Upper lobe of right lung (tissue), 1 donor: Measurements from ENCODE around the gene SULT1A1. TPM values are rescaled to one million over a fixed set of nuclear protein-coding genes. Genes with fewer than 3 reads are reported as not detected.
"Not testable (repeated sequence)": the region's sequence is repeated elsewhere in the genome, so short reads cannot be mapped to it uniquely, and the experiment has no call there.

ENCODE experiments used
- ATAC-seq: fragments of 200-7000 bp; cut with Tn5 transposase; one replicate; pipeline ENCODE4 v1.9.1; 2020; ENCODE audit warnings: mild to moderate bottlenecking, moderate library complexity
- DNase-seq: peaks from one replicate; pipeline ENCODE4 v3.0.0-alpha.2; 2020
- H3K27ac ChIP-seq: fragments of 200-600 bp; one replicate; pipeline ENCODE4 v1.8.0; 2022
- H3K27me3 ChIP-seq: fragments of 200-600 bp; one replicate; pipeline ENCODE4 v1.8.0; 2022; ENCODE audit warnings: mild to moderate bottlenecking
- H3K36me3 ChIP-seq: fragments of 200-600 bp; one replicate; pipeline ENCODE4 v1.8.0; 2022
- H3K4me1 ChIP-seq: fragments of 200-600 bp; one replicate; pipeline ENCODE4 v1.8.0; 2022
- H3K4me3 ChIP-seq: fragments of 200-600 bp; one replicate; pipeline ENCODE4 v1.8.0; 2022; ENCODE audit warnings: mild to moderate bottlenecking
- H3K9me3 ChIP-seq: fragments of 200-600 bp; one replicate; pipeline ENCODE4 v1.8.0; 2022
- CTCF ChIP-seq: fragments of 200-600 bp; IDR thresholded peaks from one replicate; pipeline ENCODE4 v1.8.0; 2022; ENCODE audit warnings: antibody characterized with exemption
- intact Hi-C: fragments of 100-400 bp; cut with DNase I; formaldehyde crosslinking; loops from one replicate; pipeline ENCODE4 v1.11.0; 2022
- total RNA-seq: library from RNA; stranded (reverse); fragmentation: NEBNext Ultra II Directional; extraction: Animal tissue kit (Norgen Biotek cat#: 25700); gene quantifications from one replicate; pipeline ENCODE4 v1.2.1, GENCODE V29; 2021
- donor health status: DM: no; HTN: yes; CAD: no; lungs with severe emphysema.

The SULT1A1 gene
- total RNA-seq, 1 donor from 2014 or later: 55.4 TPM

DNA sequence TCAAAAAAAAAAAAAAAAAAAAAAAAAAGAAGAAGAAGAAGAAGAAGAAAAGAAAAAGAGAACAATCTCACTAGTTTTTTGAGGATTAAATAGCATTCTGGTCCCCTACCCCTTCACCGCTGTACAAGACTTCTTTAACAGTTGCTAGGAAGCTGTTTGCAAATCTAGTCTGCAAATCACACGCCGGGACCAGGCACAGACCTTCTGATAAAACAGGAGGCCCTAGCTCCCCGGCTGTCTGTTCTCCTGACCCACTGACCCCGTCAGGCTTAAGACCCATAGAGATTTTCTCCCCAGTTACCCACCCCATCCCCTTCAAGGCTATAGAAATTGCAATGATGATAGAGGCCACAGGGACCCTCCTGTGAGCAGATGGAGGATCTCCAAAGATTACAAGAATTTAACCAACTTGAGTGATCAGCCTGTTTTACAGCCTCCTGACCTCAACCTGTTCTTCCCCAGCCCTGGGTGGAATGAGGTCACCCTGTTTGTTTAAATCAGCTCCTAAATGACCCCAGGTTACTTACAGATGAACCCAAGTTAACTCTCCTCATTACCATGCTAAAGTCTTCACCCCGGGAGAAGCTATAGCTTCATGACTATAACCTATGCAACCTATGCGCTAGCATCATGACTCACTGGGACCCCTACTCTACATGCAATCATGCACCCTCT is 11.8 kb upstream of the SULT1A1 start:
- ATAC-seq (no peak), DNase-seq (no peak)
- Histone ChIP-seq H3K4me1 (no peaks in the 10 kb centered on the region), H3K27me3 (no peaks in the 10 kb centered on the region), H3K27ac (no peak overlapping the region), H3K9me3 (no peaks in the 10 kb centered on the region), H3K36me3 (peaks cover 9% of the 10 kb centered on the region), H3K4me3 (no peak overlapping the region)
- no peak for TF ChIP-seq CTCF
- intact Hi-C loops: no loop called here

DNA sequence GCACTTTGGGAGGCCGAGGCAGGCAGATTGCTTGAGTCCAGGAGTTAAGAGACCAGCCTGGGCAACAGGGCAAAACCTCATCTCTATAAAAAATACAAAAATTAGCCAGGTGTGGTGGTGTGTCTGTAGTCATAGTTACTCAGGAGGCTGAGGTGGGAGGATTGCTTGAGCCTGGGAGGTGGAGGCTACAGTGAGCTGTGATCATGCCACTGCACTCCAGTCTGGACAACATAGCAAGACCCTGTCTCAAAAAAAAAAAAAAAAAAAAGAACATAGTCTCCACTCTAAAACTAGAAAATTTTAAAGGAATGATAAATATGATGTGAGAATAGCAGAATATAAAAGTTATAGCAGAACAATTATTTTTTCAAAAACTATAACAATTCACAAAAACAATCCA is 10.5 kb upstream of the SULT1A1 start:
- ATAC-seq, H3K9me3 ChIP-seq, H3K27me3 ChIP-seq, DNase-seq, H3K36me3 ChIP-seq, intact Hi-C loops, H3K27ac ChIP-seq, H3K4me3 ChIP-seq, H3K4me1 ChIP-seq: not testable (repeated sequence)

DNA sequence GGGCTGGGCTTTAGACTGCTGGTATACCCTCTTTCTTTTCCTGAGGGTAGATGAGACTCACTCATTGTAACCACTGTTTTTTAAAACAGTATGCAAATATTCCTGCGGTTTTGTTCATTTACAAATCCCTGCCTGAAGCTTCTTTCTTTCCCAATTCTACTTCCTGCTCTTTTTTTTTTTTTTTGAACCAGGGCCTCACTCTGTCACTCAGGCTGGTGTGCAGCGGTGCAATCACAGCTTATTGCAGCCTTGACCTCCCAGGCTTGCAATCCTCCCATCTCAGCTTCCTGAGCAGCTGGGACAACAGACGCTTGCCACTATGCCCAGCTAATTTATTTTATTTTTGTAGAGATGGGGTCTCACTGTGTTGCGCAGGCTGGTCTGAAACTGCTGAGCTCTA is 8.0 kb upstream of the SULT1A1 start:
- DNase-seq: no peak
- ATAC-seq: peak; percentile 8

DNA sequence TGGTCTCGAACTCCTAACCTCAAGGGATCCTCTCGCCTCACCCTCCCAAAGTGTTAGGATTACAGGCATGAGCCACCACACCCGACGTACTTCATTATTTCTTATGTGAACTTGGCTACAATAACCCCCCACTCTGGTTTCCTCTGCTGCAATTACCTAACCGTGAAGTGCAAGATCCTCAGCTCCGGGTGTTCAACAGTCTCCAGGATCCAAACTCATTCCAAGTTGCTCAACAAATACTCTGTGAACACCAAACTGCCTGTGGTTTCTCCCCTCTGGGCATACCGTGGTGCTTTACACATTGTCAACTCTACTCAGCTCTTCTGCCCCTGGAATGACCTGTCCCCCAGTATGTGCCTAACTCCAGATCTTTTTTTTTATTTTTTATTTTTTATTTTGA is 6.8 kb upstream of the SULT1A1 start:
- no peaks in the 10 kb centered on the region for H3K4me1 ChIP-seq
- no peak overlapping the region for H3K4me3 ChIP-seq
- intact Hi-C loops: no loop called here
- DNase-seq (no peak), ATAC-seq (no peak)
- peaks cover 9% of the 10 kb centered on the region for H3K36me3 ChIP-seq
- no peaks in the 10 kb centered on the region for H3K9me3 ChIP-seq
- no peak for TF ChIP-seq CTCF
- H3K27ac ChIP-seq: no peak overlapping the region
- no peaks in the 10 kb centered on the region for H3K27me3 ChIP-seq

More for the DNA sequence above, 8.0 kb upstream of the SULT1A1 start:
- Histone ChIP-seq H3K4me1 (no peaks in the 10 kb centered on the region), H3K27ac (no peak overlapping the region), H3K4me3 (no peak overlapping the region), H3K27me3 (no peaks in the 10 kb centered on the region), H3K36me3 (peaks cover 9% of the 10 kb centered on the region), H3K9me3 (no peaks in the 10 kb centered on the region)
- intact Hi-C loops: no loop called here
- no peak for TF ChIP-seq CTCF

- H3K9me3 ChIP-seq, H3K27ac ChIP-seq, H3K27me3 ChIP-seq, ATAC-seq, H3K36me3 ChIP-seq, DNase-seq, intact Hi-C loops, H3K4me1 ChIP-seq, H3K4me3 ChIP-seq: not testable (repeated sequence)
Observed at GRCh38 chr16:28616224-28616577, 6.4 kb upstream of the SULT1A1 start.

- H3K4me3 ChIP-seq, H3K27me3 ChIP-seq, intact Hi-C loops, H3K4me1 ChIP-seq, H3K9me3 ChIP-seq, H3K27ac ChIP-seq, ATAC-seq, H3K36me3 ChIP-seq: not testable (repeated sequence)
- peak; percentile 81 for DNase-seq
- TF ChIP-seq CTCF: peak; percentile 78
Observed at GRCh38 chr16:28615486-28616223, 5.8 kb upstream of the SULT1A1 start.

DNA sequence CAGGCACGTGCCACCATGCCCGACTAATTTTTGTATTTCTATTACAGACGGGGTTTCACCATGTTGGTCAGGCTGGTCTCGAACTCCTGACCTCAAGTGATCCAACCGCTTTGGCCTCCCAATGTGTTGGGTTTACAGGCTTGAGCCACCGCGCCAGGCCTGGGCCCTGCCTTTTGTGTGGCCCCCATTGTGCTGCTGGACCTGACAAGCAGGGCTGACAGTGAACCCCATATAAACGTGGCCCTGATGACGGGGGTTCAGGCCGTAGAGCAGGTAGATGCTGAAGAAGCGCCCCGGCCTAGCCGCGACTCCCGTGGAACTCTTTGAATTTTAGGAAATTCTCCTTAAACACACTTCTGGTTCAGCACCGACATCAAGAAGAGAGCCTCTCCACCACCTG is 4.7 kb upstream of the SULT1A1 start:
- DNase-seq, H3K36me3 ChIP-seq, intact Hi-C loops, H3K27ac ChIP-seq, H3K4me3 ChIP-seq, ATAC-seq, H3K4me1 ChIP-seq, H3K9me3 ChIP-seq, H3K27me3 ChIP-seq: not testable (repeated sequence)

DNA sequence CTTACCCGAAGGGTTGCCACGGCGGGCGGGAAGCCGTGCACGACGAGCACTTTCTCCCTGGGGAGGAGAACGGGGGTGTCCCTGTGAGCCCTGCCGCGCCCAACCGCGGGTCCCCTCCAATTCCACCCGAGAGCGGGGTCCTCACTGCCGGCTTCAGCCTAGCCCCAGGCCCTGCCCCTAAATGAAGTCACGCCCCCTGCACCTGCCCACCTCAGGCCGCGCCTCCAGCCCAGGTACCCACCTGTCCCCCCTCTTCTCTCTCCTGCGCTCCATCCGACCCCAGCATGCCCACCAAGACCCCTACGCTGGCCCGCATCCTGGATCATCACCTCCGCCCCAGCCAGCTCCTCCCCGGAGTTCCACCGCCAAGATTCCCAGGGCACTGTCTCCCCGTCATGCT is 4.1 kb upstream of the SULT1A1 start:
- intact Hi-C loops, H3K4me1 ChIP-seq, H3K27me3 ChIP-seq, H3K27ac ChIP-seq, H3K36me3 ChIP-seq, H3K9me3 ChIP-seq, H3K4me3 ChIP-seq, ATAC-seq, DNase-seq: not testable (repeated sequence)

- H3K27me3 ChIP-seq, H3K4me3 ChIP-seq, H3K9me3 ChIP-seq, H3K27ac ChIP-seq, intact Hi-C loops, H3K36me3 ChIP-seq, DNase-seq: not testable (repeated sequence)
- peaks cover 10% of the 10 kb centered on the region for H3K4me1 ChIP-seq
- peak; percentile 78 for ATAC-seq
Observed at GRCh38 chr16:28612359-28613280, 2.8 kb upstream of the SULT1A1 start.
